GF-D8 (cell line): ENCODE data around the gene KDM3A.
"Not testable (repeated sequence)": the region's sequence is repeated elsewhere in the genome, so short reads cannot be mapped to it uniquely, and the experiment has no call there.

Experiments used
- DNase-seq: peaks from one replicate; lab custom pipeline; 2025; lab: John Stamatoyannopoulos, UW

KDM3A gene

DNA sequence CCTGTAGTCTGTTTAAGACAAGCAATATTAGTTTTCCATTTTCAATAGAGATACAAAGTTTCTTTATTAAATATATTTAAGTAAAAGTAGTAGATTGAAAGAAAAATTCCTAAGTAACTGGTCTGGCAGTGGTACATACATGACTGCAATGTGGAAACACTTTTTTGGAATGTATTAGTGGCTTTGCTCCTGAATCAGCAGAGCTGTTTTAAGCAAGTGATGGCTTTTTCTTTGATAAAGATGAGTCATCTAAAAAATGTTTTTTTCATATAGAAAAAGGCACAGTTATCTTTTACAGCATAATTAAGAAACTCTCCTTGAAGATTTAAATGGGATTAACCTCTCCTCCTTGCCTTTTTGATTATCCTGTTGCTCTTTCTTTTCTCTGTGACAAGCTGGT, 34.9 kb downstream of the KDM3A start:
- no peak for DNase-seq

- no peak for DNase-seq
These were observed 35.7 kb downstream of the KDM3A start for GRCh38 chr2:86476918-86477317.

DNA sequence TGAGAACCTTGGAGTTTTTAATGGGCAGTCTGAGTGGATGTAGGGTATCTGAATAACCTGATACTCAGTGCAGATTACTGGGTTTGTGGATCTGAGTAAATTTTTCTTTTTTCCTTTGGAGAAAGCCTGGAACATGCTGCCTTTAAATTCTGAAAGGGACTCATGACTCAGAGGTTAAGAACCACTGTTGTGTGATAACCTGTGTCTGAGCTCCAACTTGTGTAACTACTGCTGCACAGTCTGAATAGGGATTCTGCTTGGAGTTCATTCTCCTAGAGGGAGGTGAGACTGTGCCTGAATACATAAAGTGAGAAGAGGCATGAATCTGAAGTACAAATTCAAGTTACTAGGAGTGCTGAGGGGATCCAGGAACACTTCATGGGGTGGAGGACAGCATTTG, 36.2 kb downstream of the KDM3A start:
- DNase-seq = no peak

DNA sequence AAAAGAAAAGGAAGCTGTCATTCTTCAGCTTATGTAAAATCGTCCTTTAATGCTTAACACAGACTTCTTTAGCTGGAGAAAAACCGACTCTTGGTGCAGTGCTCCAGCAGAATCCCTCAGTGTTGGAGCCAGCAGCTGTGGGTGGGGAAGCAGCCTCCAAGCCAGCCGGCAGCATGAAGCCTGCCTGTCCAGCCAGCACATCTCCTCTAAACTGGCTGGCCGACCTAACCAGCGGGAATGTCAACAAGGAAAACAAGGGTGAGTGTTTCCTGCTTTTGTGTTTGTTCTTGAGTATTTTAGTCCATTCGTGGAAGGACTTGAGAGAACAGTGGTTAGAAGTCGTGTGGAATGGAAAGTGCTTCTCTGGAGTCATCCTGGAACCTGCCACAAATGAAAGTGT, 38.9 kb downstream of the KDM3A start:
- no peak for DNase-seq

DNA sequence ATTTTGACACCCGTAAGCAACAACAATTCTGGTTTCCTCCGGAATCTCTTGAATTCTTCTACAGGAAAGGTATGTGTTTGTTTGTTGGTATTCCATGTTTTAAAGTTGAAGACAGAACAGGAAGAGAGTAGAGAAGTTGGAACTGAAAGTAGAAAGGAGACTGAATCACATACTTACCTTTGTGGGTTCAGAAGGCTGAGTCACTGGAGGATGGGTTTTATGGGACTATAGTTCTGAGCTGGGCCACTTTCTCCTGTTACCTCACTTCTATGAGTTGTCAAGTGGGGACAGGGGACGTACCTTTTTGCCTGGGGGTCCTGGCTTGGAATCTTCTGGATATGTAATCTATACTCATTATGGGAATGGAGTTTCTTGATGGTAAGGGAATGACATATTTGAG, 40.9 kb downstream of the KDM3A start:
- no peak for DNase-seq

DNA sequence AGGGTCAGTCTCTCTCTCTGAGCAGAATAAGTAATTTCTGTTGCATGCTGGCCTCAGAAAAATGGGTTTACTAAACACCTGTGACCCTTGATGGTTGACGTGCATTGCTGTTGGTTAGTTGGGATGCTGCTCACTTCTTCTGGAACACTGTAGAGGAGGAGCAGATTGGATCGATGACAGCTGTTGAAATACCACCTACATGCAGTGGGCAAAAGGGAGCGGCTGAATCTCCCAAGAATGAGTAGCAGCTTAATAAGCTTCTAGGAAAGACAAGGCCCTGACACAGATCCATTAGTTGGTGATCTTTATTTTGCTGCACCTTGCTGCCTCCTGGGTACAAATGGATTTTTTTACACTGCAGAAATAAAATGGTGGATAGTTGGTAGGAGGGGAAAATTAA, 43.2 kb downstream of the KDM3A start:
- DNase-seq = no peak

DNA sequence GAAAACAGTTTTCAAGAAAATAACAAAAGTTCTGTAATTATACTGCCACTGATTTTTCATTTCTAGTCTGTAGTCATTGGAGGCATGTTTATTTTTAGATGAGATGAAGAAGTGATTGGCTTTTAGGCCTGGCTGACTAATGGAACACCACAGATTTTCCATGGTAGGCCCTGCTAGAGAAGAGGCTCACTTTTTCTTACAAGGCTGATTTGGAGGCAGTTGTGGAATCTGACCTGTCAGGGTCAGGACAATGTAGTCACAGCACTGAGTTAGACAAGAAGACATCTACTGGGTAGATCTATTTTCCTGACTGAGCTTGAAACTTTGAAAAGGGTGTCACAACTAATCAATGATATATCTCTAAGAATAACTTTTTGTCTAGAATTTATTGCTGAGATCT, 43.9 kb downstream of the KDM3A start:
- no peak for DNase-seq

DNA sequence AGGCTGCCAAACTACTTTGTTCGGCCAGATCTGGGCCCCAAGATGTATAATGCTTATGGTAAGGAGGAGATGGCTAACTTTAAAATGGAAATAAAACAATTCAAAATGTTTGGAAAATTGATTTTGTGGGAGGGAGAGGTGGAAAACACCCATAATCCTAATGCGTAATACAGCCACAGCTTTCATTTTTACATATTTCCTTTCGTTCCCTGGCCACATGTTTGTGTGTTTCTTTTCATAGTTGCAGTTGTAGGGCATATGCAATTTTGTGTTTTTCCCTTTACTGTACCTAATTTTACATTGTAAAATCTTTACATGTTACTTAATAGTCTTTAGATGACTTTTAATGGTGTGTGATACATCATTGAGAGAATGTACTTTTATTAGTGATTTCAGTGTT, 44.6 kb downstream of the KDM3A start:
- no peak for DNase-seq

GRCh38 chr2:86487062-86487461, 45.9 kb downstream of the KDM3A start:
- DNase-seq = no peak

GRCh38 chr2:86488561-86489250, 47.5 kb downstream of the KDM3A start:
- DNase-seq = no peak

DNA sequence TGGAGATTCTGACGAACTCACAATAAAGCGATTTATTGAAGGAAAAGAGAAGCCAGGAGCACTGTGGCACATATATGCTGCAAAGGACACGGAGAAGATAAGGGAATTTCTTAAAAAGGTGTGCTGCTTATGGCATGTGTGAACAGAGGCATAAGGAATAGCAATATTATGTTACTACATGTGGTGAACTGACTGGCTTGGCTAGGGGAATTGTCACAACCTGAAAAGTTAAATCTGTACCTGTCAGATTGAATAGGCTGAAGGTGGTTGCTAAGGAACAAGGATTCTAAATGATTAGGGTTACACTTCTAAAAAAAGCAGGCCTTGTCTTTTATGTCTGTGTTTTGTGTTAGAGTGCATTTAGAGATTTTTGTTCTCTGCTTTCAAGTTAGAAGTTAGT, 48.4 kb downstream of the KDM3A start:
- DNase-seq = no peak

DNA sequence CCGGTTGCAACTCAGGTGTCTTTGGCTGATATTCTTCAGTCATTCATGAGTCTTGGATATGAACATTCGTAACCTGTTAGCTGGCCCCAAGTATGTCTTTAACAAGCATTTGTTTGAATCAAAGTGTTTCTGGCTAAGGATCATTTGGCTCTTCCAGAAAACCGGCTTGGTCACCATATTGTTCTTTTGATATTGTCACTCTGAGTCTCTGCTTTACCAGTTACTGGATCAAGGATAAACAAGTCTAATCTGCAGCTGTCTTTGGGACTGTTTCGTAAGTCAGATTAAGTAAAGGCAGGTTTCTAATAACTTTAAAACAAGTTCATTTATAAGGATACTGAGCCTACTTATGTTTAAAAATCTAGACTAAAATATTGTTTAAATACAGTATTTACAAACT, 49.1 kb downstream of the KDM3A start:
- DNase-seq = no peak

DNA sequence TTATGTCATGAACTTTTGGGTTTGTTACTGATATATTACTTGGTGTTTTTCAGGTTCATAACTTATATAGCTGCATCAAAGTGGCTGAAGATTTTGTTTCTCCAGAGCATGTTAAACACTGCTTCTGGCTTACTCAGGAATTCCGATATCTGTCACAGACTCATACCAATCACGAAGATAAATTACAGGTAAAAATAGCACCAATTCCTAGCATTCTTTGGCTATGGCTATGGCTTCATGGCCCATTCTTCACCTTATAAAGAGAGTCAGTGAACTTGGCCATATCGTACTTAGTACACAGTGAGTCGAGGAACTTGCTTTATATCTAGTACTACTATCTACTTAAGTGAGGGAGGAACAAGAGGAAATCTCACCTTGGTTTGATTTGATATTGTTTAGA, 49.9 kb downstream of the KDM3A start:
- no peak for DNase-seq

DNA sequence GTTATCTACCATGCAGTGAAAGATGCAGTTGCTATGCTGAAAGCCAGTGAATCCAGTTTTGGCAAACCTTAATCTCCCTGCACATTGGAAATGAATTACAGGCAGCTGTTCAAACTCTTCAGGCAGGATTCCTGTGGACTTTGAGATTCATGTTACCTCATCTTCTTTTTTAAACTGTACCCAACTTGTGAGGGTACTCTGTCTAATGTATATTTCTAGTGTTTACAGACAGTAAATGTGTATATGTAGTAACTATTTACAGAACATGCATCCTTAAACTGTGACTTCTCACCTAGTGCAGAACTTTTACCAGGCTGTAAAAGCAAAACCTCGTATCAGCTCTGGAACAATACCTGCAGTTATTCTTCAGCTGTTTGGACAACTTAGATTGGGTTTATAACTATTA, 50.9 kb downstream of the KDM3A start:
- no peak for DNase-seq

DNA sequence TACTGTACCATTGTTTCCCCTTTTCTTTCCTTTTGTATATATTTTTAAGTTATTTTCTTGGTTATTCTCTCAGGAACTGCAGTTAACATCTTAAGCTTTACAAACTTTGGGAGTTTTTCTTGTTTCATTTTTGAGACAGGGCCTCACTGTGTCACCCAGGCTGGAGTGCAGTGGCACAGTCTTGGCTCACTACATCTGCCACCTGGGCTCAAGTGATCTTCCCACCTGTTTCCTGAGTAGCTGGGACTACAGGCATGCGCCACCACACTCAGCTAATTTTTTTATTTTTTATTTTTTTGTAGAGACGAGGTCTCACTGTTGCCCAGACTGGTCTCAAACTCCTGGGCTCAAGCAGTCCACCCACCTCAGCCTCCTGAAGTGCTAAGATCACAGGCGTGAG, 55.2 kb downstream of the KDM3A start:
- not testable (repeated sequence) for DNase-seq

- no peak for DNase-seq
These were observed 57.5 kb downstream of the KDM3A start for GRCh38 chr2:86498468-86499260.

GRCh38 chr2:86499326-86499725, 58.2 kb downstream of the KDM3A start:
- no peak for DNase-seq

DNA sequence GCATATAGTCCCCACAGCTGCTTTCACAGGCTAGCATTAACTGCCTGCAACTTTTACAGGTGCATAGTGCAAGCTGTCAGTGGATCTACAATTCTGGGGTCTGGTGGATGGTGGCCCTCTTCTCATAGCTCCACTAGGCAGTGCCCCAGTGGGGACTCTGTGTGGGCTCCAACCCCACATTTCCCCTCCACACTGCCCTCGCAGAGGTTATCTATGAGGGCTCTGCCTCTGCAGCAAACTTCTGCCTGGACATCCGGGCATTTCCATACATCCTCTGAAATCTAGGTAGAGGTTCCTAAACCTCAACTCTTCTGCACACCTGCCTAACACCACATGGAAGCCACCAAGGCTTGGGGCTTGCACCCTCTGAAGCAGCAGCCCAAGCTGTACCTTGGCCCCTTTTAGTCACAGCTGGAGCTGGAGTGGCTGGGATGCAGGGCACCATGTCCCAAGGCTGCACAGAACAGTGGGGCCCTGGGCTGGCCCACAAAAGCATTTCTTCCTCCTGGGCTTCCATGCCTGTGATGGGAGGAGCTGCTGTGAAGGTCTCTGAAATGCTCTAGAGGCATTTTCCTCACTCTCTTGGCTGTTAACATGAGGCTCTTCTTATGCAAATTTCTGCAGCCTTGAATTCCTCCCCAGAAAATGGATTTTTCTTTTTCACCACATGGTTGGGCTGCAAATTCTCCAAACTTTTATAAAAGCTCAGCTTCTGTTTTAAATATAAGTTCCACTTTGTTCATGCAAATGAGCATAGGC, 59.3 kb downstream of the KDM3A start:
- no peak for DNase-seq

DNA sequence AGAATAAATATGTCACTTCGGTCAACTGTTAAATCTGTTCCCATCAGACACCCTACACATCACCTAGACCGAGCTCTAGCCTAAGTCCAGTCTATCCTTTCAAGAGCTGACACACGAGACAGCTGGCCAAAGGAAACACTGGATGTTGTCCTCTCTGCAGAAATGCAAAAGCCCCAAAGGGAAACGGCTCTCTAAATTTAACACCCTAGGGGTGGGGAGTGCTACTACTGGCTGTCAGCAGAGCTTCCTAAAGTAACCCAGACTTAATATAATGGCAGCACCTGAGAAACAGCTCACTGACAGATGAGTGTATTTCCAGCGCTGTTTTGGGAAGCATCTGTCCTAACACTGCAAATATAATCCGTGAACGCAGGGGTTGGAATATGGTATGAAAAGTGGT, 66.4 kb downstream of the KDM3A start:
- DNase-seq = no peak

DNA sequence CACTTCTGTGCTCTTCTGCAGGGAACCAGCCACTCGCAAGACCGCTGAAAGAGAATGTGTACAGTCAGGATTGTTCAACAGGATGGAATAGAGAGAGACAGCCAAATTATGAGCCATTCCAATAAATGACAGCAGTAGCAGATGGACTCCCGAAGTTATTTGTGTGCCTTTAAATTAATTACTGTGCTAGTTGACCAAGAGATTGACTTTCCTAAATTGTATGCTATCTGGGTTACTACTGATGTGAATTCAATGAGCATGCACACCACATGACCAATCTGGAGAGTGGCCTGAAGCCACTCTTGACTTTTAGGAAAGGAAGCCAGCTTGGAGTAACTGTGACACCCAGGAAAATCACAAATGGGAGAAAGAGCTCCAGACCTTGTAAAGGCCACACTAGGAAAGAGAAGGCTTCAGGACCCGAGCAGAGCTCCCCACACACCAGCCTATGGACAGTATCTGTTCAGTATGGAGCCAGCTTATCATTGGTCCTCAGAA, 69.3 kb downstream of the KDM3A start:
- DNase-seq = no peak

- no peak for DNase-seq
These were observed 70.9 kb downstream of the KDM3A start for GRCh38 chr2:86512034-86512433.

GRCh38 chr2:86512892-86513291, 71.7 kb downstream of the KDM3A start:
- DNase-seq = no peak
